Stimulated activated CD4-positive, alpha-beta T cell treated with anti-CD3 and anti-CD28 coated beads, Interleukin-1b, Interleukin-23, amount 100 ng/mL, for 24 hours (primary cell): ENCODE results near the gene WNT11.
"Not testable (repeated sequence)": the region's sequence is repeated elsewhere in the genome, so short reads cannot be mapped to it uniquely, and the experiment has no call there.

Experiments used
- DNase-seq, 4 experiments: peaks; one replicate each; pipeline ENCODE4 v3.0.0-alpha.2; 2020; ENCODE audit warnings: low read depth in 4 of 4, low spot score in 1 of 4

The WNT11 gene

GRCh38 chr11:76203131-76203925 lies 3.0 kb downstream of the WNT11 start:
- no peak for DNase-seq

GRCh38 chr11:76201672-76202412 lies 4.5 kb downstream of the WNT11 start:
- no peak for DNase-seq

GRCh38 chr11:76201056-76201455 lies 5.2 kb downstream of the WNT11 start:
- DNase-seq = no peak

GRCh38 chr11:76200006-76200940 lies 6.0 kb downstream of the WNT11 start:
- DNase-seq = no peak

- not testable (repeated sequence) for DNase-seq
These were observed 7.6 kb downstream of the WNT11 start for GRCh38 chr11:76198691-76199090.

GRCh38 chr11:76197941-76198640 lies 8.2 kb downstream of the WNT11 start:
- no peak for DNase-seq

- no peak for DNase-seq
These were observed 9.0 kb downstream of the WNT11 start for GRCh38 chr11:76197332-76197731.

GRCh38 chr11:76196849-76197248 lies 9.5 kb downstream of the WNT11 start:
- no peak for DNase-seq

- DNase-seq = no peak
These were observed 11.2 kb downstream of the WNT11 start for GRCh38 chr11:76194872-76195668.

GRCh38 chr11:76193219-76193618 lies 13.1 kb downstream of the WNT11 start:
- DNase-seq = no peak

GRCh38 chr11:76190376-76190775 lies 15.9 kb downstream of the WNT11 start:
- no peak for DNase-seq

- DNase-seq = no peak
These were observed 16.6 kb downstream of the WNT11 start for GRCh38 chr11:76189682-76190081.

GRCh38 chr11:76188873-76189272 lies 17.4 kb downstream of the WNT11 start:
- DNase-seq = no peak

- DNase-seq = no peak
These were observed 19.5 kb downstream of the WNT11 start for GRCh38 chr11:76186776-76187279.

- no peak for DNase-seq
These were observed 20.3 kb downstream of the WNT11 start for GRCh38 chr11:76185931-76186401.

- no peak for DNase-seq
These were observed 20.8 kb downstream of the WNT11 start for GRCh38 chr11:76185511-76185910.

- no peak for DNase-seq
These were observed 21.7 kb downstream of the WNT11 start for GRCh38 chr11:76184551-76184993.

GRCh38 chr11:76181371-76181770 lies 24.9 kb downstream of the WNT11 start:
- no peak for DNase-seq

- no peak for DNase-seq
These were observed 27.2 kb downstream of the WNT11 start for GRCh38 chr11:76179147-76179546.
